ENCODE data around the gene CSNK1D. TPM values are rescaled to one million over a fixed set of nuclear protein-coding genes. Genes with fewer than 3 reads are reported as not detected.
A peak's percentile ranks its signal among the peaks of the same experiment; 100 is the strongest.

Gene CSNK1D
- total RNA-seq (2014; rRNA removed; shearing (Covaris generic)), result 26.0 and 33.7 TPM in 2 replicates

DNA sequence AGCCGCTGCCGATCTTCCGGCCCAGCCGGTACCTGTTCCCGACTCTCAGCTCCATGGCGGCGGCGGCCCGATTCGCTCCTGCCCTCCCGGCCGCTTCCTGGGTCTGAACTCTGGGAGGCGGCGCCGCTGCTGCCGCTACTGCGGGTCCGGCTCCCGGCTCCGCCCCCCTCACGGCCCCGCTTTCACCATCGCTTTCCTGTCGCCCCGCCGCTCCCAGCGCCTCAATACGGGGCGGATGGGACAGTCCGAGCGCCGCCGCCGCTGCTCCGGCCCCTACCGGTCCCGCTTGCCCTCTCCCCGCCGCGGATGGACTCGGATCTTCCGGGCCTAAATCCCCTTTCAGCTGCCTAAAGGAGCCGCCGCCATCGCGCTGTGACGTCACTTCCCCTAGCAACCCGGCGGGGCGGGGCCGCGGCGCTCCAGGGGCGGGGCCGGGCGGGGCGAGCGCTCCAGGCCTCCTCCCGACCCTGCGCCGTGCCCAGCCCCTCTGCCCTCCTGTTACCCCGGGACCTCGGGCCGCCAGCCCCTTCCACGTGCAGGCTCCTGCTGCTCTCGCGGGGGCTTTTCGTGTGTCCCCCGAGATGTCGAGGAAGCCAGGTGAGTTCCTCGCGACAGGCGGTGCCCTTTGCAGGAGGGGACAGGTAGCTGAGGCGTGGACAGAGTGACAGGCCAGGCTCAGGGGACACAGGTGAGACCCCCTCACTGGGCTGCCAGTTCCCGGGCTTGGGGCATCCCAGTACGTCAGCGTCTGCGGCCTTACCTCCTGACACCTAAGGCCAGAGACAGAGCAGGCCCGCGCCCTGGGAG is at the start of gene CSNK1D:
CSNK1D (minus strand) TSS at position 374 of the 807 bp plus-strand sequence; CDS start at position 55, 319 bp downstream.
- H3K27ac ChIP-seq, result peak within 1 kb of the TSS; percentile 98
- peak within 1 kb of the TSS; percentile 73 for H3K4me3 ChIP-seq
- DNase-seq (ENCODE audit: low read depth in 1 of 2, low spot score in 2 of 2), result peak; percentile 94 to 99
- peaks cover 44% of the 10 kb centered on the region for H3K36me3 ChIP-seq
- no peaks in the 10 kb centered on the region for H3K9me3 ChIP-seq (replicated peaks)
- H3K27me3 ChIP-seq (replicated peaks), result no peaks in the 10 kb centered on the region
- peaks cover 23% of the 10 kb centered on the region for H3K4me1 ChIP-seq (replicated peaks)

DNA sequence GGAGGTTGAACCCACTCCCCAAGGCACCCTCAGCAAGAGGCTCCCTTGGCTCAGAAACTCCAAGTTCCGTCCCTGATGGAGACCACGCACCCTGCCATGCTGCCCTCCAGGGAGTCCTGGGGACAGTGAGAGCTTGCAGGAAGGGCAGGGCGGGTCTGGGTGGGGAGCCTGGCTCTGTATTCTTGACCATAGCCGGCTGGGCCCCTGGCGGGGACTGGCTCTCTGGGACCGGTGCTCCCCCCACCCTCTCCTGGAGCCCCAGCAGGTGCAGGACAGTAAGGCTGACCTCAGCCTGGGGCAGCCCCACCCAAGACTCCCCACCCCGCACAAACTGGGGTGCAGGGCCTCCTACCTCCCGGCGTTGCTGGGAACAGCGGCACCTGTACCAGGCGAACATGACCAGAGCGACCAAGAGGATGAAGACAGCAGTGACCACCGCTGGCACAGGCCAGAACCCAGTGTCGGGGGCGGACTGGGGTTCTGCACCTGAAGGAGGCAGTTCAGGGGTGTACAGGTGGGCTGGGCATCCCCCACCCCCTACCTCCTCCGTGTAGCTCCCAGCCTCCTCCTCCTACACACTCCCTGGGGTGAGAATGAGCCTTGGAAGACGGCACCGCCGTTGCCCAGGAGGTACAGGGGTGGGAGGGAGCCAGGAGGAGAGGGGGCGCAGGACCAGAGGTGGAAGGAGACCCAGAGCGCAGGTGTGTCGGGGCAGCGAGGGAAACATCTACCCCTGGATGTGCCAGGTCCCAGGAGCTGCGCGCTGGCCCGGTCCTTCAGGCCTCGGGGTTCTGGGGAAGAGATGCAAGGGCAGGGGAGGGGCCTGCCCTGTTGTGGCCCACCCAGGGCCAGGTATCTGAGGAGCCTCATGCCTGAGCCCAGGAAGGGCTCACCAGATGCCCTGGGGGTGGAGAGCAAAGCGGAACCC is 49.3 kb upstream of the CSNK1D start:
- Histone ChIP-seq H3K27me3 (replicated peaks) (peaks cover 10% of the 10 kb centered on the region; the same call in 1 of the 2 replicates), H3K4me3 (no peak overlapping the region), H3K9me3 (replicated peaks) (peaks cover 10% of the 10 kb centered on the region), H3K4me1 (replicated peaks) (peaks cover 8% of the 10 kb centered on the region), H3K27ac (no peak overlapping the region), H3K36me3 (0 out of 2 replicates have a peak, but pooled peaks cover 4% of the 10 kb centered on the region)
- DNase-seq (ENCODE audit: low read depth in 1 of 2, low spot score in 2 of 2), result no peak

DNA sequence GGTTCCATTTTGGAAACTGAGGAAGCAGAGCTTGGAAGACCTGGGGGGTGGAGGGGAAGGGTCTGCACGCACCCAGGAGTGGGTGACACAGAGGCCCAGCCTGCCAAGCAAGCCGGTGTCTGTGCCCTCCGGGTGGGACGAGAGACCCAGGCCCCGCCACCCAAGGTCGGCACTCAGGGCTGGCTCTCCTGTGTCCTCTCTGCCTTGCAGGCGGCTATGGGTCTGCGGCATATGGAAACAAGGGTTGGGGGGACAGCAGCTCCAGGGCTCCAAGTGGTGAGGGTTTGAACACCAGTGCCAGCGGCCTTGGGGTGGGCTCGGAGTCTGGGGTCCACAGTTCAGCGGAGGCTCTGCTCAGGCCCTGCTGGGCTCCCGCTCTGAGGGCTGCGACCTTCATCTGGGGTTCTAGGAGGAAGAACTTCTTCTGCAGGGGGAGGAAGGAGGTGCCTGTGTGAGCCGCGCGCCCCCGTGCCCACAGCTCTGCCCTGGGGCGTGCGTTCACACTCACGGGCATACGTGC is 48.5 kb upstream of the CSNK1D start:
- Histone ChIP-seq H3K9me3 (replicated peaks) (peaks cover 10% of the 10 kb centered on the region), H3K36me3 (0 out of 2 replicates have a peak, but pooled peaks cover 4% of the 10 kb centered on the region), H3K4me3 (no peak overlapping the region), H3K4me1 (replicated peaks) (peaks cover 8% of the 10 kb centered on the region), H3K27me3 (replicated peaks) (peaks cover 10% of the 10 kb centered on the region; the same call in 1 of the 2 replicates), H3K27ac (no peak overlapping the region)
- no peak for DNase-seq (ENCODE audit: low read depth in 1 of 2, low spot score in 2 of 2)

DNA sequence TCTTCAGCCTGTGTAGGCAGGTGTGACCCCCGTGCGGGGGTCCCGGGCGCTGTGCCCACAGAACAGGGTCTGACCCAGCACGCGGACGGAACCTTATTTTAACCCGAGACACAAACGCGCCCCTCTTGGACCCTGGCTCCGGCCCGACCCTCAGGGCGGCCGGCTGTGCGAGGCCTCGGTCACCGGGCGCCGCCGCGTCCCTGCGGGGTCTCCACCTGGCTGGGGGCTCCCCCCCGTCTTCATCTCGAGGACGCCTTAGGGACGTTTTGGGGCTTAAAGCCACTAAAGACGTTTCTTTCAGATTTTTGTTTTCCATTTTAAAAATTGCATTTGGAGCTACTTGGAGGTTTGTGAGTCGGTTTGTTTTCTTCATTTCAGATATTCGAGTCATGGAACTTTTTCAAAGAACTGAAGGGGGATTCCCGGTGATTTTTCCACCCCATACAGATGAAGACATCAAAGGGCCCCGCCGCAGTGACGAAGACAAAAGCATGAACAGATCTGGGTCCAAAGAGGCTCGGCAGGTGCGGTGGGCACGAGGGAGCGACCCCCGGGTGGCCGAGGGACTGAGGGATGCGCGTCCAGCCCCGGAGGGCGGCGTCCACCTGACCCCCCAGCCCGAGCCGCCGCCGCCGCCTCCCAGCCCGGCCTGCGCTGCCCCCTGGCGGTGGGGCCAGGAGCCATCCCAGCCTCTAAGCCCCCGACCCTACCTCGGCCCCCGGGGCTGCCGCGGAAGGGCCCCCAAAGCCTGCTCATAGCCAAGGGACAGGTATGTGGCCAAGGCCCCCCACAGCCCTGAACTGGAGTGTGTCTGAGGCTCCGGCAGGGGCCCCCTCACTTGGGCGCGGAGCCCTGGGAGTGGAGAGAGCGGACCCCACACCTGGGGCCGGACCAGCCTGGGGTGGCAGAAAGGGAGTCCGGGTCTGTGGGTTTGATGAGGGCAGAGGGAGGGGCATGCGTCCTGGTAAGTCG is 47.7 kb upstream of the CSNK1D start:
- Histone ChIP-seq H3K4me3 (no peak overlapping the region), H3K36me3 (0 out of 2 replicates have a peak, but pooled peaks cover 4% of the 10 kb centered on the region), H3K4me1 (replicated peaks) (peaks cover 8% of the 10 kb centered on the region), H3K27ac (no peak overlapping the region), H3K9me3 (replicated peaks) (peaks cover 10% of the 10 kb centered on the region), H3K27me3 (replicated peaks) (peaks cover 14% of the 10 kb centered on the region)
- DNase-seq (ENCODE audit: low read depth in 1 of 2, low spot score in 2 of 2), result peak in 1 of 2 experiments; percentile 42

DNA sequence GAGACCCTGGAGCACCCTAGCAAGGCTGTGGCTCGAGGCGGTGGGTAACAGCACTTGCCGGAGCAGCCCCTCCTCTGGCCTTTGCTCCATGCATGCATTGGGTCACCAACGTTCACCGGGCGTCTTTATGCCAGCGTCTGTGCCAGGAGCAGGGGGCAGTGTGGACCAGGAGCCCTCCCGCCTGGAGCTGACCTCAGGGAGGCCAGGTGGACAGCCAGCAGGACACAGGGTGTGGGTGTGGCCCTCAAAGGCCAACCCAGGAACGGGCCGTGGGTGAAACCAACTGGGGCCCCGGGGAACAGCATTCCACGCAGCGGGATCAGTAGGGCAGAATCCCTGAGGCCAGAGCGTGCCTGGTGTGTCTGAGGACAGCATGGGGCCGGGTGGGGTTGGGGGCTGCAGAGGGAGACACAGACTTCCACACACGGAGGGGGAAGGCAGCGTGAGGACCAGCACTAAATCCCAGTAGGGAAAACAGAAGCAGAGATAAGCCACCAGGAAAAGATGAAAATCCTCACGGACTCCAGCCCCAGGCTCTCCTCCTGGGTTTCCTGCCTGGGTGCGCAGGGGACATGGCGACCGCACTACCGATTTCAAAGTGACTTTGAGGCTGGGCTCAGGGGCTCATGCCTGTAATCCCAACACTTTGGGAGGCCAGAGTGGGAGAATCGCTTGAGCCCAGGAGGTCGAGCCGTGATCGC is 46.8 kb upstream of the CSNK1D start:
- Histone ChIP-seq H3K4me1 (replicated peaks) (peaks cover 8% of the 10 kb centered on the region), H3K9me3 (replicated peaks) (peaks cover 10% of the 10 kb centered on the region), H3K27ac (no peak overlapping the region), H3K36me3 (0 out of 2 replicates have a peak, but pooled peaks cover 4% of the 10 kb centered on the region), H3K27me3 (replicated peaks) (peaks cover 24% of the 10 kb centered on the region), H3K4me3 (no peak overlapping the region)
- no peak for DNase-seq (ENCODE audit: low read depth in 1 of 2, low spot score in 2 of 2)

DNA sequence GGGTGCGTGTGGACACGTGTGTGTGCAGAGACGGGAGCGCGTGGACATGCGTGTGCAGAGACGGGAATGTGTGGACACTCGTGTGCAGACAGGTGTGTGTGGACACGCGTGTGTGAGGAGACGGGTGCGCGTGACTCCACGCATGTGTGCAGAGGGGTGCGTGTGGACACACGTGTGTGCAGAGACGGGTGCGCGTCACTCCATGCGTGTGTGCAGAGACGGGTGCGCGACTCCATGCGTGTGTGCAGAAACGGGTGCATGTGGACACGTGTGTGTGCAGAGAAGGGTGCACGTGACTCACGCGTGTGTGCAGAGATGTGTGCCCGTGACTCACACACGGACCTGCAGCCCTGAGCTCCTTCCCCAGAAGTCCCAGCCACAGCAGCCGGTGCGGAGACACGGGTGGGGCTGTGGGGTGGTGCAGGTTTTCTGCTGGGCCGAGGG is 46.1 kb upstream of the CSNK1D start:
- Histone ChIP-seq H3K27me3 (replicated peaks) (peaks cover 28% of the 10 kb centered on the region), H3K4me3 (no peak overlapping the region), H3K4me1 (replicated peaks) (peaks cover 8% of the 10 kb centered on the region), H3K36me3 (0 out of 2 replicates have a peak, but pooled peaks cover 4% of the 10 kb centered on the region), H3K27ac (no peak overlapping the region), H3K9me3 (replicated peaks) (peaks cover 10% of the 10 kb centered on the region)
- no peak for DNase-seq (ENCODE audit: low read depth in 1 of 2, low spot score in 2 of 2)

DNA sequence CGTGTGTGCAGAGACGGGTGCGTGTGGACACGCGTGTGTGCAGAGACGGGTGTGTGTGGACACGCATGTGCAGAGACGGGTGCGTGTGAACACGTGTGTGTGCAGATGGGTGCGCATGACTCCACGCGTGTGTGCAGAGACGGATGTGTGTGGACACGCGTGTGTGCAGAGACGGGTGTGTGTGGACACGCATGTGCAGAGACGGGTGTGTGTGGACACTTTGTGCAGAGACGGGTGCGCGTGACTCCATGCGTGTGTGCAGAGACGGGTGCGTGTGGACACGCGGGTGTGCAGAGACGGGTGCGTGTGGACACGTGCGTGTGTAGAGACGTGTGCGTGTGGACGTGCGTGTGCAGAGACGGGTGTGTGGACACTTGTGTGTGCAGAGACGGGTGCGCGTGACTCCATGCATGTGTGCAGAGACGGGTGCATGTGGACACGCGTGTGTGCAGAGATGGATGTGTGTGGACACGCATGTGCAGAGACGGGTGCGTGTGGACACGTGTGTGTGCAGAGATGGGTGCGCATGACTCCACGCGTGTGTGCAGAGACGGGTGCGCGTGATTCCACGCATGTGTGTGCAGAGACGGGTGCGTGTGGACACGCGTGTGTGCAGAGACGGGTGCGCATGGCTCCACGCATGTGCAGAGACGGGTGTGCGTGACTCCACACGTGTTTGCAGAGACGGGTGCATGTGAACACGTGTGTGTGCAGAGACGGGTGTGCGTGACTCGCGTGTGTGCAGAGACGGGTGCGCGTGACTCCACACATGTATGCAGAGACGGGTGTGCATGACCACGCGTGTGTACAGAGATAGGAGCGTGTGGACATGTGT is 45.5 kb upstream of the CSNK1D start:
- H3K36me3 ChIP-seq, result 0 out of 2 replicates have a peak, but pooled peaks cover 4% of the 10 kb centered on the region
- H3K27ac ChIP-seq, result no peak overlapping the region
- H3K9me3 ChIP-seq (replicated peaks), result peaks cover 10% of the 10 kb centered on the region
- H3K4me3 ChIP-seq, result no peak overlapping the region
- H3K4me1 ChIP-seq (replicated peaks), result peaks cover 8% of the 10 kb centered on the region
- H3K27me3 ChIP-seq (replicated peaks), result peaks cover 35% of the 10 kb centered on the region
- no peak for DNase-seq (ENCODE audit: low read depth in 1 of 2, low spot score in 2 of 2)

DNA sequence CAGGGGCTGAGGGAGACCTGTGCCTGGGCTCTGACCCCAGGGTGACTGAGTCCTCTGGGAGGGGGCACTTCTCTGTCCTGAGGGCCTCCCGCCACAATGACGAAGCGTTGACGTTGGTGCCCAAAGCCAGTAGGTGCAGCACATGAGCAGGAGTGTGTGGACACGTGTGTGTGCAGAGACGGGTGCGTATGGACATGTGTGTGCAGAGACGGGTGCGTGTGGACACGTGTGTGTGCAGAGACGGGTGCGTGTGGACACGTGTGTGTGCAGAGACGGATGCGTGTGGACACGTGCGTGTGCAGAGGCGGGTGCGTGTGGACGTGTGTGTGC is 44.6 kb upstream of the CSNK1D start:
- H3K9me3 ChIP-seq (replicated peaks), result peaks cover 10% of the 10 kb centered on the region
- no peak for DNase-seq (ENCODE audit: low read depth in 1 of 2, low spot score in 2 of 2)
- 0 out of 2 replicates have a peak, but pooled peaks cover 4% of the 10 kb centered on the region for H3K36me3 ChIP-seq
- H3K4me1 ChIP-seq (replicated peaks), result peaks cover 8% of the 10 kb centered on the region
- H3K4me3 ChIP-seq, result no peak overlapping the region
- peaks cover 43% of the 10 kb centered on the region for H3K27me3 ChIP-seq (replicated peaks)
- H3K27ac ChIP-seq, result no peak overlapping the region

DNA sequence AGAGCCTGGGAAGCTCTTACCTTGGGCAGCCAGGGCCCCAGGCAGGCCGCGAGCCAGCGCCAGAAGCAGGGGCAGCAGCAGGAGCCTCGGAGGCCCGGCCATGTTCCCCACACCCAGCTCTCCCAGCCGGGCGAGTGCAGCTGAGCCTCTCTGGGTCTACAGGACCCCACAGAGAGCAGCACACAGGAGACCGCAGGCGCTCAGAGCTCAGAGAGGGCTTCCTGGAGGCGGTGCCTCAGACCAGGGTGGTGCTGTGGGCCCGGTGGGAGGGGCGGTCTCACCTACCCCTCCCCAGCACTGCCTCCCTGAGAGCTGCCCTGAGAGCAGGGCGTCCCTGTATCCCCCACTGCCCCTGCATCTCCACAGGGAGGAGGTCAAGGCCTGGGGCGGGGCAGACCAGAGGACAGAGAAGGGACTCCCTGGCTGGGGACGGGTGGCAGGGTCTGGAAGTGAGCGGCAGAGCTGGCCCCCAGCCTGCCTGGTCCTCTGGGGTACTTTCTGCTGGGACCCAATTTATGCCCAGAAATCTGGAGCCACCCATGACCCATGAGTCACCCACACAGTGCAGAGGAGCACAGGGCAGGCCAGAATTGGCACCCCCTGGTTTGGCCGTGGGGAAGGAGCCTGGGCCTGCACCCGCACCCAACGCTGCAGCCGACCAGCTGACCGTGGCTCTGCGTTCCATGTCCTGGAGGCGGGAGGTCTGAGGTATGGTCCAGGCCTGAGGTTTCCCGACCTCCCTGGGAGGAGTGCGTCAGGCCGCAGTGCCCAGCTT is 44.1 kb upstream of the CSNK1D start, which contains the start of gene CD7:
CD7 (minus strand) TSS at position 215 of the 775 bp plus-strand sequence; CDS start at position 102, 113 bp downstream.
- H3K9me3 ChIP-seq (replicated peaks), result peaks cover 10% of the 10 kb centered on the region
- H3K27me3 ChIP-seq (replicated peaks), result peaks cover 48% of the 10 kb centered on the region
- no peak within 1 kb of the TSS for H3K27ac ChIP-seq
- no peak within 1 kb of the TSS for H3K4me3 ChIP-seq
- no peak for DNase-seq (ENCODE audit: low read depth in 1 of 2, low spot score in 2 of 2)
- 0 out of 2 replicates have a peak, but pooled peaks cover 4% of the 10 kb centered on the region for H3K36me3 ChIP-seq
- peaks cover 8% of the 10 kb centered on the region for H3K4me1 ChIP-seq (replicated peaks)

DNA sequence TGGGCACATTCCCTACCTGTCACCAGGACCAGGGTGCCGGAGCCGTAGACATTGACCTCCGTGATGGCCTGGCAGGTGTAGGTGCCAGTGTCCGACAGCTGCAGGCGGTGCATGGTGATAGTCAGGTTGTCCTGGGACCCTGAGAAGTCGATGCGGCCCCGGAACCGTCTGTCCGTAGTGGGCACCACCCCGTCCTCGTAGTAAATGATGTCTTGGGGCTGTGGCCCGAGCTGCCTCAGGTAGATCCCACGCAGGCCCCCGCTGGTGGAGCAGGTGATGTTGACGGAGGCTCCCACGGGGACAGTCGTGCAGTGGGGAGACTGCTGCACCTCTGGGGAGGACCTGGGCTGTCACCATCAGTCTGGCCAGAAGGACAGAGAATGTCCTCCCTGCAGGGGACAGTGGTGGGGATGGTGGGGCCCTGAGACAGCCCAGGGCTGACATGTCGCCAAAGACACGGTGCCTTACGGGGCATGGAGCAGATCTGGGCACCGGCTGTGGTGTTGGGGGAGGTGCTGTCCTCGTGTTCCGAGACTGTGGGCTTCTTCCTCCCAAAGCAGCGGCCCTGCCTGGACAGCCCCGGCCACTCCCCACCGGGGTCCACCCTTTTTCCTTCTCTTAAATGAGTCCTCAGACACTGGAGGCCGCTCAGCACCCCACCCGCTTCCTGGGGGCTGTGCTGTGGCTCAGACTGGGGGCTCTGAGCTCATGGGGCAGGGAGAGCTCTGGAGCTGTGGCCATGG is 43.3 kb upstream of the CSNK1D start:
- H3K27ac ChIP-seq, result no peak overlapping the region
- H3K4me1 ChIP-seq (replicated peaks), result peaks cover 8% of the 10 kb centered on the region
- no peak for DNase-seq (ENCODE audit: low read depth in 1 of 2, low spot score in 2 of 2)
- H3K27me3 ChIP-seq (replicated peaks), result peaks cover 54% of the 10 kb centered on the region
- no peak overlapping the region for H3K4me3 ChIP-seq
- H3K9me3 ChIP-seq (replicated peaks), result peaks cover 10% of the 10 kb centered on the region
- 0 out of 2 replicates have a peak, but pooled peaks cover 4% of the 10 kb centered on the region for H3K36me3 ChIP-seq

Measured in SJSA1 (cell line).